ENCODE data around the gene OR8D4. TPM values are rescaled to one million over a fixed set of nuclear protein-coding genes. Genes with fewer than 3 reads are reported as not detected.

The OR8D4 gene
- total and polyA plus RNA-seq, 4 donors: 0.14 TPM; not detected in 3

- TF ChIP-seq FOXA2 (IDR thresholded peaks at IDR 0.05) (no peak), ZBTB33 (IDR thresholded peaks at IDR 0.05) (no peak), YY1 (IDR thresholded peaks at IDR 0.05) (no peak), GABPA (IDR thresholded peaks at IDR 0.05 in 1 of 2, conservative IDR thresholded peaks at IDR 0.05 in 1 of 2) (no peak)
- H3K9ac ChIP-seq (ENCODE audit: low read depth in 1 of 2, low read length in 2 of 2): no peak overlapping the region
- H3K36me3 ChIP-seq (ENCODE audit: control insufficient read depth in 4 of 4, insufficient read depth in 3 of 4, low read depth in 1 of 4, low read length in 3 of 4): no peaks in the 10 kb centered on the region
These were observed 9.9 kb upstream of the OR8D4 start for GRCh38 chr11:123892031-123892430.

GRCh38 chr11:123899792-123900191, 2.2 kb upstream of the OR8D4 start:
- TF ChIP-seq MAX (IDR thresholded peaks at IDR 0.05) (no peak), HNF4G (IDR thresholded peaks at IDR 0.05) (no peak), RXRA (IDR thresholded peaks at IDR 0.05) (no peak), GABPA (IDR thresholded peaks at IDR 0.05 in 1 of 2, conservative IDR thresholded peaks at IDR 0.05 in 1 of 2) (no peak)
- H3K9me3 ChIP-seq (ENCODE audit: control insufficient read depth in 4 of 4, low read length in 3 of 4): no peaks in the 10 kb centered on the region
- H3K4me3 ChIP-seq (ENCODE audit: low read depth in 1 of 3, low read length in 3 of 3): no peak overlapping the region
- H3K36me3 ChIP-seq (ENCODE audit: control insufficient read depth in 4 of 4, insufficient read depth in 3 of 4, low read depth in 1 of 4, low read length in 3 of 4): no peaks in the 10 kb centered on the region
- no peaks in the 10 kb centered on the region for H3K4me1 ChIP-seq (ENCODE audit: control insufficient read depth in 4 of 4, insufficient read depth in 4 of 4, low read length in 3 of 4)
- WGBS: 69% methylated on average over 3 of the region's 3 CpGs
- H3K27me3 ChIP-seq (ENCODE audit: control insufficient read depth in 4 of 4, insufficient read depth in 4 of 4, low read length in 3 of 4): no peaks in the 10 kb centered on the region
- H3K27ac ChIP-seq (ENCODE audit: low read depth in 1 of 2, low read length in 2 of 2): no peak overlapping the region
- DNase-seq (ENCODE audit: low spot score): no peak
- H3K9ac ChIP-seq (ENCODE audit: low read depth in 1 of 2, low read length in 2 of 2): no peak overlapping the region

More at GRCh38 chr11:123892031-123892430, 9.9 kb upstream of the OR8D4 start:
- Histone ChIP-seq H3K4me3 (ENCODE audit: low read depth in 1 of 3, low read length in 3 of 3) (no peak overlapping the region), H3K4me1 (ENCODE audit: control insufficient read depth in 4 of 4, insufficient read depth in 4 of 4, low read length in 3 of 4) (no peaks in the 10 kb centered on the region), H3K27ac (ENCODE audit: low read depth in 1 of 2, low read length in 2 of 2) (no peak overlapping the region), H3K27me3 (ENCODE audit: control insufficient read depth in 4 of 4, insufficient read depth in 4 of 4, low read length in 3 of 4) (peaks cover 0 to 3% (median 0%) of the 10 kb centered on the region in 4 donors), H3K9me3 (ENCODE audit: control insufficient read depth in 4 of 4, low read length in 3 of 4) (no peaks in the 10 kb centered on the region)
- DNase-seq (ENCODE audit: low spot score): no peak

GRCh38 chr11:123903932-123904331, 2.0 kb downstream of the OR8D4 start:
- TF ChIP-seq HNF4A (conservative IDR thresholded peaks at IDR 0.05) (no peak), RAD21 (IDR thresholded peaks at IDR 0.05) (no peak)
- Histone ChIP-seq H3K27me3 (ENCODE audit: control insufficient read depth in 4 of 4, insufficient read depth in 4 of 4, low read length in 3 of 4) (no peaks in the 10 kb centered on the region), H3K27ac (ENCODE audit: low read depth in 1 of 2, low read length in 2 of 2) (no peak overlapping the region), H3K4me1 (ENCODE audit: control insufficient read depth in 4 of 4, insufficient read depth in 4 of 4, low read length in 3 of 4) (no peaks in the 10 kb centered on the region), H3K4me3 (ENCODE audit: low read depth in 1 of 3, low read length in 3 of 3) (no peak overlapping the region), H3K36me3 (ENCODE audit: control insufficient read depth in 4 of 4, insufficient read depth in 3 of 4, low read depth in 1 of 4, low read length in 3 of 4) (no peaks in the 10 kb centered on the region), H3K9me3 (ENCODE audit: control insufficient read depth in 4 of 4, low read length in 3 of 4) (no peaks in the 10 kb centered on the region), H3K9ac (ENCODE audit: low read depth in 1 of 2, low read length in 2 of 2) (no peak overlapping the region)
- DNase-seq (ENCODE audit: low spot score): no peak
- 82% methylated on average over 2 of the region's 2 CpGs for WGBS

GRCh38 chr11:123904932-123905331, 3.0 kb downstream of the OR8D4 start:
- DNase-seq (ENCODE audit: low spot score): no peak
- Histone ChIP-seq H3K9ac (ENCODE audit: low read depth in 1 of 2, low read length in 2 of 2) (no peak overlapping the region), H3K4me3 (ENCODE audit: low read depth in 1 of 3, low read length in 3 of 3) (no peak overlapping the region), H3K27me3 (ENCODE audit: control insufficient read depth in 4 of 4, insufficient read depth in 4 of 4, low read length in 3 of 4) (no peaks in the 10 kb centered on the region), H3K4me1 (ENCODE audit: control insufficient read depth in 4 of 4, insufficient read depth in 4 of 4, low read length in 3 of 4) (no peaks in the 10 kb centered on the region), H3K36me3 (ENCODE audit: control insufficient read depth in 4 of 4, insufficient read depth in 3 of 4, low read depth in 1 of 4, low read length in 3 of 4) (no peaks in the 10 kb centered on the region), H3K27ac (ENCODE audit: low read depth in 1 of 2, low read length in 2 of 2) (no peak overlapping the region), H3K9me3 (ENCODE audit: control insufficient read depth in 4 of 4, low read length in 3 of 4) (no peaks in the 10 kb centered on the region)
- WGBS: 53% methylated on average over 3 of the region's 3 CpGs
- TF ChIP-seq TAF1 (conservative IDR thresholded peaks at IDR 0.05): no peak
- no peak for TF ChIP-seq ZBTB33 (IDR thresholded peaks at IDR 0.05)
- TF ChIP-seq YY1 (IDR thresholded peaks at IDR 0.05): no peak
- TF ChIP-seq NR2F2 (IDR thresholded peaks at IDR 0.05): no peak
- TF ChIP-seq GABPA (IDR thresholded peaks at IDR 0.05 in 1 of 2, conservative IDR thresholded peaks at IDR 0.05 in 1 of 2): no peak
- TF ChIP-seq FOXA1 (IDR thresholded peaks at IDR 0.05): no peak
- no peak for TF ChIP-seq RAD21 (IDR thresholded peaks at IDR 0.05)
- no peak for TF ChIP-seq JUND (IDR thresholded peaks at IDR 0.05)
- TF ChIP-seq RXRA (IDR thresholded peaks at IDR 0.05): no peak
- no peak for TF ChIP-seq REST (IDR thresholded peaks at IDR 0.05)
- TF ChIP-seq SP1 (IDR thresholded peaks at IDR 0.05): no peak
- TF ChIP-seq ATF3 (IDR thresholded peaks at IDR 0.05): no peak
- TF ChIP-seq MAX (IDR thresholded peaks at IDR 0.05): no peak
- TF ChIP-seq HNF4A (conservative IDR thresholded peaks at IDR 0.05): no peak

Measured in liver (tissue), 9 donors.